Astrocyte of the cerebellum (primary cell): ENCODE data around the gene CLEC4D.

Experiments used
- DNase-seq: peaks from one replicate; pipeline ENCODE4 v3.0.0-alpha.2; 2011; ENCODE audit warnings: low read depth
- H3K4me3 ChIP-seq: 2 replicates; pipeline ENCODE4 v1.5.1; 2011; ENCODE audit warnings: mild to moderate bottlenecking, low read depth, low read length, moderate library complexity
- in situ Hi-C: cut with HindIII; loops from 2 replicates; pipeline ENCODE4 v1.10.0; 2017; ENCODE audit warnings: low sequenced_read_pairs
- TF ChIP-seq, protein P1 (sequence below): IDR thresholded peaks from 2 replicates; pipeline ENCODE4 v1.5.1; 2012; ENCODE audit warnings: low read length, low read depth, moderate library complexity, mild to moderate bottlenecking; ENCODE audit errors: missing control alignments

Gene CLEC4D

DNA sequence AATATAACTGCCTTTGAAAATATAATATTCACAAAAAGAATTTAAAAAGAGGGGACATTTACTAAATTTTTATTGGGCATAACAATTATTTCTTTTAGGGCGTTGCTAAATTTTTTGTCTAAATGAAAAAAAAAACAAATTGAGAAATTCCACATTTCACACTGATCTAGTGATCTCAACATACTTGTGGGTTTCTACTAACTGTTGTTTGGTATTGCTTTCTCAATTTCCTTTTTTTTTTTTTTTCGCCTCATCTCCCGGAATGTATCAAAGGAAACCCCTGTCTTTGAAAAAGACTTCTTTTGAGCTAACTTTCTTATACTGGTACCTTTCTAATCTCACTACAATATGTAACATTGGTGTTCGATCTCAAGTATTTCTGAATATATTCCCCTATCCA, at the start of gene CLEC4D:
Gene CLEC4D (plus strand): TSS at position 248 of the 400 bp plus-strand sequence. CDS start 230 bp downstream, outside the sequence.
- in situ Hi-C loops, result no loop called here
- no peak for DNase-seq
- TF ChIP-seq, protein P1, sequence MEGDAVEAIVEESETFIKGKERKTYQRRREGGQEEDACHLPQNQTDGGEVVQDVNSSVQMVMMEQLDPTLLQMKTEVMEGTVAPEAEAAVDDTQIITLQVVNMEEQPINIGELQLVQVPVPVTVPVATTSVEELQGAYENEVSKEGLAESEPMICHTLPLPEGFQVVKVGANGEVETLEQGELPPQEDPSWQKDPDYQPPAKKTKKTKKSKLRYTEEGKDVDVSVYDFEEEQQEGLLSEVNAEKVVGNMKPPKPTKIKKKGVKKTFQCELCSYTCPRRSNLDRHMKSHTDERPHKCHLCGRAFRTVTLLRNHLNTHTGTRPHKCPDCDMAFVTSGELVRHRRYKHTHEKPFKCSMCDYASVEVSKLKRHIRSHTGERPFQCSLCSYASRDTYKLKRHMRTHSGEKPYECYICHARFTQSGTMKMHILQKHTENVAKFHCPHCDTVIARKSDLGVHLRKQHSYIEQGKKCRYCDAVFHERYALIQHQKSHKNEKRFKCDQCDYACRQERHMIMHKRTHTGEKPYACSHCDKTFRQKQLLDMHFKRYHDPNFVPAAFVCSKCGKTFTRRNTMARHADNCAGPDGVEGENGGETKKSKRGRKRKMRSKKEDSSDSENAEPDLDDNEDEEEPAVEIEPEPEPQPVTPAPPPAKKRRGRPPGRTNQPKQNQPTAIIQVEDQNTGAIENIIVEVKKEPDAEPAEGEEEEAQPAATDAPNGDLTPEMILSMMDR, result no peak
- no peak within 1 kb of the TSS for H3K4me3 ChIP-seq

DNA sequence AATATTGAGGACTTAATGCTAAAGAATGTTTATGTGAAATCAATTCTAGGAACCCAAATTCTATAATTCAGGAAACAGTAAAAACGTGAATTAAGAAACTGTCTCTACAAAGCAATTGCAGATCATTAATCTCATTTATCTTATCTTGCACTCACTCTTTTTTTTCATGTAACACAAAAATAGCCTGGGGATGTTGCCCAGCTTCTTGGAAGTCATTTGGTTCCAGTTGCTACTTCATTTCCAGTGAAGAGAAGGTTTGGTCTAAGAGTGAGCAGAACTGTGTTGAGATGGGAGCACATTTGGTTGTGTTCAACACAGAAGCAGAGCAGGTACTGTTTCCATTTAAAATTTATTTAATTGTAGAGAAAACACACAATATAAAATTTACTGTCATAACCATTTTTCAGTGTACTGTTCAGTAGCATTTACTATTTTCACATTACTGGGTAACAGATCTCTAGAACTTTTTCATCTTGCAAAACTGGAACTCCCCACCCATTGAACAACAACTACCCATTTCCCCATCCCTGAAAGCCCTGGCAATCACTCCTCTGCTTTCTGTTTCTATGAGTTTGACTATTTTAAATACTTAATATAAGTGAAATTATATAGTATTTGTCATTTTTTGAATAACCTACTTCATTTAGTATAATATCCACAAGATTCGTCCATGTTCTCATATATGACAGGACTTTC, 47.9 kb upstream of the CLEC4D start:
- no peak overlapping the region for H3K4me3 ChIP-seq
- TF ChIP-seq, protein P1, result no peak
- in situ Hi-C loops, result no loop called here
- no peak for DNase-seq

DNA sequence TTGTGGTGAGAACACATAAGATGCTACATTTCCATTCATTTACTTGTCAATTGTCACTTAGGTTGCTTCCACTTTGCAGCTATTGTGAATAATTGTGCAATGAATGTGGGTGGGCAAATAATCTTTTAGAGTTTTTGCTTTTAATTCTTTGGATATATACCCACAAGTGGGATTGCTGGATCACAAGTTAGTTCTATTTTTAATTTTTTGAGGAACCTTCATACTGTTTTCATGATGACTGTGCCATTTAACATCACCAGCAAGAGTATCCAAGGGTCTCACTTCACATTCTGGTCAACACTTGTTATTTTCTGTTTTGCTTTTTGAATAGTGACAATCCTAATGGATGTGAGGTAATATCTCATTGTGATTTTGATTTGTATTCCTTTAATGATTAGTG, 47.1 kb upstream of the CLEC4D start:
- DNase-seq, result no peak
- H3K4me3 ChIP-seq, result no peak overlapping the region
- in situ Hi-C loops, result no loop called here
- TF ChIP-seq, protein P1, result no peak

DNA sequence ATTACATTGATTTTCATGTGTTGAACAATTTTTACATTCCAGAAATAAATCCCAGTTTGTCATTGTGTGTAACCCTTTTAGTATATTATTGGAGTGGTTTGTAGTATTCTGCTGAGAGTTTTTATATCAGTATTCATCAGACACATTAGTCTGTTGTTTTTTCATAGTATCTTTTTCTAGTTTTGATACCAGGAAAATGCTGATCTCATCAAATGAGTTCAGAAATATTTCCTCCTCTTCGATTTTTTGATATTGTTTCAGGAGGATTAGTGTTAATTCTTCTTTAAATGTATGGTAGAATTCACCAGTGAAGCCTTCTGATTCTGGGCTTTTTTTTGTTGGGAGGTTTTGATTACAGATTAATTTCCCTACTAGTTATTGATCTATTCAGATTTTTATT, 42.2 kb upstream of the CLEC4D start:
- no peak for DNase-seq
- TF ChIP-seq, protein P1, result no peak
- in situ Hi-C loops, result no loop called here
- no peak overlapping the region for H3K4me3 ChIP-seq

DNA sequence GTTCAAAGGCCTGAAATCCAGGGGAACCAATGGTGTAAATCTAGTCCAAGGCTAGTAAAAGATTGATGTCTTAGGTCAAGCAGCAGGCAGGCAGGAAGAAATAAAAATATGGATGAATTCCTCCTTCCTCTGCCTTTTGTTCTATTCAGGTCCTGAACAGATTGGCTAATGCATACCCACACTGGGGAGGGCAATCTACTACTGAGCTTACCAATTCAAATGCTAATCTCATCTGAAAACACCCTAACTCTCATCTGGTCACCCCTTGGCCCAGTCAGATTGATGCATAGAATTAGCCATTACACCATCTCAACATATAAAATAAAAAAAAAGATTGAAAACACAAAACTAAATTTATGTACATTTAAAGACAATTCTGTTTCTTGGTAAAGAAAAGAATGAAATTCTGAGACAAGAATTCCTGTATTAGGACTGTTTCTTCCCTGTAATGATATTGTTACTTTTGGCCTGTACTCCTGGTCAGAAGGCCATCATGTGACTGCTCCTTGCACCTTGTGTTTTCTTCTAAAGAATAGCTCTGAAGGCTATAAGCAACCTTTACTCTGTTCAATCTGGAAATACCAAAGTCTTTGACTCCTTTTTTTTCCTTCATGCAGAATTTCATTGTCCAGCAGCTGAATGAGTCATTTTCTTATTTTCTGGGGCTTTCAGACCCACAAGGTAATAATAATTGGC, 37.6 kb upstream of the CLEC4D start:
- TF ChIP-seq, protein P1, result no peak
- DNase-seq, result no peak
- in situ Hi-C loops, result no loop called here
- H3K4me3 ChIP-seq, result no peak overlapping the region

DNA sequence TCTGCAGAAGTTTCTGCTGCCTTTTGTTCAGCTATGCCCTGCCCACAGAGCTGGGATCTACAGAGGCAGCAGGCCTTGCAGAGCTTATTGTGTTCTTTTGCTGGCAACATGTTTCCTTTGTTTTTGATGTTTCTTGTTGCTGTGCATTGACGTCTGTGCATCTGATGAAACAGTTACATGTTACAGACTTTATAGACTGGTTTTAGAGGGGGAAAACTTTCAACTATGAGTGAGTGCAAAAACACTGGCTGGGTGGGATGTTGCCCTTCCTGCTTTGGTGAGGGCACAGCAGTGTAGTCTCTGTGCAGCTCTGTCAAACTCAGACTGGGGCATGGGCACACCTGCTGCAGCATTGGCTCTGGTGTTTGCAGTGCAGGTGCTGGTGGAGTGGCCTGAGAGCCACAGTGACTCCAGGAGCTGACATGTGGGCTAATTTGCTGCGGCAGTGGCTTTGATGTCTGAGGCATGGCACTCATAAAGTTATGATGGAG, 30.7 kb upstream of the CLEC4D start:
- TF ChIP-seq, protein P1, result no peak
- in situ Hi-C loops, result no loop called here
- no peak for DNase-seq
- no peak overlapping the region for H3K4me3 ChIP-seq
